Panc1 (cell line): ENCODE data around the gene TRIM15. TPM values are rescaled to one million over a fixed set of nuclear protein-coding genes. Genes with fewer than 3 reads are reported as not detected.

Experiments used
- ATAC-seq: fragments of 200-7000 bp; cut with Tn5 transposase; 2 replicates; pipeline ENCODE4 v1.9.1; 2020; ENCODE audit warnings: mild to moderate bottlenecking, moderate library complexity
- BruUV-seq: library from RNA; stranded (reverse); fragments of 400-500 nt; replicated peaks from 2 replicates; lab custom pipeline; 2021; lab: Mats Ljungman, UMichigan
- CTCF ChIA-PET: fragments of 300-600 bp; sonication (Branson Sonifier 250); formaldehyde crosslinking; loops from one replicate; lab custom pipeline; 2022; ENCODE audit warnings: antibody characterized with exemption; lab: Charles Lee
- POLR2A ChIA-PET: fragments of 300-600 bp; sonication (Branson Sonifier 250); formaldehyde crosslinking; loops from one replicate; lab custom pipeline; 2022; ENCODE audit warnings: antibody characterized with exemption; lab: Charles Lee
- DNase-seq: peaks from one replicate; pipeline ENCODE4 v3.0.0-alpha.2; 2010; ENCODE audit warnings: low read depth, low spot score
- H3K27ac ChIP-seq: 2 replicates; pipeline ENCODE4 v1.5.1; 2011; ENCODE audit warnings: mild to moderate bottlenecking, low read length, inconsistent platforms
- H3K27me3 ChIP-seq: fragments of 200-500 bp; sonication (Bioruptor generic); 2 replicates; pipeline ENCODE4 v1.6.0; 2014; ENCODE audit warnings: low read length, inconsistent platforms; ENCODE audit not compliant: control insufficient read depth, insufficient read depth
- H3K36me3 ChIP-seq: fragments of 200-500 bp; sonication (Bioruptor generic); 2 replicates; pipeline ENCODE4 v1.5.1; 2014; ENCODE audit warnings: inconsistent platforms, mild to moderate bottlenecking, low read length, moderate library complexity; ENCODE audit not compliant: control insufficient read depth, insufficient read depth
- H3K4me1 ChIP-seq: 2 replicates; pipeline ENCODE4 v1.5.1; 2011; ENCODE audit warnings: inconsistent platforms, mild to moderate bottlenecking, low read length, moderate library complexity; ENCODE audit not compliant: control insufficient read depth, insufficient read depth
- H3K4me3 ChIP-seq, 2 experiments: 2 replicates each; pipeline ENCODE4 v1.5.1; 2011 to 2012; ENCODE audit warnings: low read depth in 2 of 2, low read length in 2 of 2, mild to moderate bottlenecking in 2 of 2, inconsistent platforms in 1 of 2, moderate library complexity in 1 of 2
- H3K9me3 ChIP-seq: fragments of 200-500 bp; sonication (Bioruptor generic); 2 replicates; pipeline ENCODE4 v1.5.1; 2014; ENCODE audit warnings: low read depth, mild to moderate bottlenecking, inconsistent platforms, low read length, moderate library complexity; ENCODE audit not compliant: control insufficient read depth, insufficient read depth
- POLR2AphosphoS5 ChIP-seq: IDR thresholded peaks from 2 replicates; pipeline ENCODE4 v1.6.1; 2012; ENCODE audit warnings: mild to moderate bottlenecking, low read depth, low read length, moderate library complexity
- SIN3A ChIP-seq: IDR thresholded peaks from 2 replicates; pipeline ENCODE4 v1.6.1; 2012; ENCODE audit warnings: low read depth, mild to moderate bottlenecking, low read length, moderate library complexity, borderline replicate concordance; ENCODE audit not compliant: insufficient read depth
- TCF7L2 ChIP-seq: IDR thresholded peaks from 2 replicates; pipeline ENCODE4 v1.6.1; 2011; ENCODE audit warnings: mild to moderate bottlenecking, low read depth, low read length, inconsistent platforms
- in situ Hi-C: cut with HindIII; loops from 2 replicates; pipeline ENCODE4 v1.10.0; 2016; ENCODE audit warnings: low sequenced_read_pairs, low pct_unique_long_range_greater_than_20kb
- intact Hi-C: fragments of 100-400 bp; cut with micrococcal nuclease; formaldehyde crosslinking; loops from one replicate; pipeline ENCODE4 v1.10.0; 2022; ENCODE audit not compliant: unreplicated experiment
- total RNA-seq: library from RNA; stranded (reverse); gene quantifications from one replicate; pipeline ENCODE4 v1.2.1, GENCODE V29; 2021; ENCODE audit not compliant: unreplicated experiment
- TF ChIP-seq, protein P1 (sequence below), 2 experiments: IDR thresholded peaks; 2 replicates each; pipeline ENCODE4 v1.6.1; 2011 to 2012; ENCODE audit warnings: low read depth in 2 of 2, control low read depth in 1 of 2, low read length in 1 of 2, mild to moderate bottlenecking in 1 of 2, moderate library complexity in 1 of 2; ENCODE audit not compliant: insufficient read depth in 1 of 2
- TF ChIP-seq, protein P2 (sequence below): fragments of 450-650 bp; IDR thresholded peaks from 2 replicates; pipeline ENCODE4 v1.5.1; 2017; ENCODE audit warnings: mild to moderate bottlenecking

Gene TRIM15
- total RNA-seq, 1 experiment from 2014 or later = 0.13 TPM

DNA sequence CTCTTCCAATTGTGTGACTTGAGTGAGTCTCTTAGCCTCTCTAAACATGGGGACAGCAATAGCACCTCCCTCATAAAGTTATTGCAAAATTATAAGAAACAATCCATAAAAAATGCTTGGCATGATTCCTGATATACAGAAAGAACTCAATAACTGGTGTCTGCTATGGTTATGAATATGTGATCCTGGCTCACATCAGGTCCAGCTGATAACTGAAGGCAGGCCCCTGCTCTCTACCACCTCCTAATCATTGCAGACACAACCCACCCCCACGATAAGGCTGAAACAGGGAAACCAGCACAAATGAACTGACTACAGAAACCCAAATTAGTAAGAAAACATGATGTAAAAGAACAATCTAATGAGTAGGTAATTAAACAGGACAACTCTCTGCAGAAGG is 5.4 kb downstream of the TRIM15 start:
- intact Hi-C loops = no loop called here
- no peaks in the 10 kb centered on the region for H3K36me3 ChIP-seq
- H3K9me3 ChIP-seq = no peaks in the 10 kb centered on the region
- peaks cover 22% of the 10 kb centered on the region for H3K27me3 ChIP-seq
- no peak overlapping the region for H3K4me3 ChIP-seq
- BruUV-seq = no TSS peak
- ATAC-seq (no peak), DNase-seq (no peak)
- in situ Hi-C loops = no loop called here
- TF ChIP-seq SIN3A (no peak), TCF7L2 (no peak), POLR2AphosphoS5 (no peak)
- TF ChIP-seq, protein P1, sequence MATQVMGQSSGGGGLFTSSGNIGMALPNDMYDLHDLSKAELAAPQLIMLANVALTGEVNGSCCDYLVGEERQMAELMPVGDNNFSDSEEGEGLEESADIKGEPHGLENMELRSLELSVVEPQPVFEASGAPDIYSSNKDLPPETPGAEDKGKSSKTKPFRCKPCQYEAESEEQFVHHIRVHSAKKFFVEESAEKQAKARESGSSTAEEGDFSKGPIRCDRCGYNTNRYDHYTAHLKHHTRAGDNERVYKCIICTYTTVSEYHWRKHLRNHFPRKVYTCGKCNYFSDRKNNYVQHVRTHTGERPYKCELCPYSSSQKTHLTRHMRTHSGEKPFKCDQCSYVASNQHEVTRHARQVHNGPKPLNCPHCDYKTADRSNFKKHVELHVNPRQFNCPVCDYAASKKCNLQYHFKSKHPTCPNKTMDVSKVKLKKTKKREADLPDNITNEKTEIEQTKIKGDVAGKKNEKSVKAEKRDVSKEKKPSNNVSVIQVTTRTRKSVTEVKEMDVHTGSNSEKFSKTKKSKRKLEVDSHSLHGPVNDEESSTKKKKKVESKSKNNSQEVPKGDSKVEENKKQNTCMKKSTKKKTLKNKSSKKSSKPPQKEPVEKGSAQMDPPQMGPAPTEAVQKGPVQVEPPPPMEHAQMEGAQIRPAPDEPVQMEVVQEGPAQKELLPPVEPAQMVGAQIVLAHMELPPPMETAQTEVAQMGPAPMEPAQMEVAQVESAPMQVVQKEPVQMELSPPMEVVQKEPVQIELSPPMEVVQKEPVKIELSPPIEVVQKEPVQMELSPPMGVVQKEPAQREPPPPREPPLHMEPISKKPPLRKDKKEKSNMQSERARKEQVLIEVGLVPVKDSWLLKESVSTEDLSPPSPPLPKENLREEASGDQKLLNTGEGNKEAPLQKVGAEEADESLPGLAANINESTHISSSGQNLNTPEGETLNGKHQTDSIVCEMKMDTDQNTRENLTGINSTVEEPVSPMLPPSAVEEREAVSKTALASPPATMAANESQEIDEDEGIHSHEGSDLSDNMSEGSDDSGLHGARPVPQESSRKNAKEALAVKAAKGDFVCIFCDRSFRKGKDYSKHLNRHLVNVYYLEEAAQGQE (IDR thresholded peaks at IDR 0.05; ENCODE audit: insufficient read depth in 1 of 2, low read depth in 2 of 2, low read length in 1 of 2) = no peak
- TF ChIP-seq, protein P2, sequence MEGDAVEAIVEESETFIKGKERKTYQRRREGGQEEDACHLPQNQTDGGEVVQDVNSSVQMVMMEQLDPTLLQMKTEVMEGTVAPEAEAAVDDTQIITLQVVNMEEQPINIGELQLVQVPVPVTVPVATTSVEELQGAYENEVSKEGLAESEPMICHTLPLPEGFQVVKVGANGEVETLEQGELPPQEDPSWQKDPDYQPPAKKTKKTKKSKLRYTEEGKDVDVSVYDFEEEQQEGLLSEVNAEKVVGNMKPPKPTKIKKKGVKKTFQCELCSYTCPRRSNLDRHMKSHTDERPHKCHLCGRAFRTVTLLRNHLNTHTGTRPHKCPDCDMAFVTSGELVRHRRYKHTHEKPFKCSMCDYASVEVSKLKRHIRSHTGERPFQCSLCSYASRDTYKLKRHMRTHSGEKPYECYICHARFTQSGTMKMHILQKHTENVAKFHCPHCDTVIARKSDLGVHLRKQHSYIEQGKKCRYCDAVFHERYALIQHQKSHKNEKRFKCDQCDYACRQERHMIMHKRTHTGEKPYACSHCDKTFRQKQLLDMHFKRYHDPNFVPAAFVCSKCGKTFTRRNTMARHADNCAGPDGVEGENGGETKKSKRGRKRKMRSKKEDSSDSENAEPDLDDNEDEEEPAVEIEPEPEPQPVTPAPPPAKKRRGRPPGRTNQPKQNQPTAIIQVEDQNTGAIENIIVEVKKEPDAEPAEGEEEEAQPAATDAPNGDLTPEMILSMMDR = no peak
- ChIA-PET POLR2A (no interaction called here), CTCF (interaction anchor here (0.6 kb wide), 1 partner anchor 155 kb away, joined by 3 read pairs; no protein-coding TSS in a partner anchor)
- no peak overlapping the region for H3K27ac ChIP-seq
- no peaks in the 10 kb centered on the region for H3K4me1 ChIP-seq

DNA sequence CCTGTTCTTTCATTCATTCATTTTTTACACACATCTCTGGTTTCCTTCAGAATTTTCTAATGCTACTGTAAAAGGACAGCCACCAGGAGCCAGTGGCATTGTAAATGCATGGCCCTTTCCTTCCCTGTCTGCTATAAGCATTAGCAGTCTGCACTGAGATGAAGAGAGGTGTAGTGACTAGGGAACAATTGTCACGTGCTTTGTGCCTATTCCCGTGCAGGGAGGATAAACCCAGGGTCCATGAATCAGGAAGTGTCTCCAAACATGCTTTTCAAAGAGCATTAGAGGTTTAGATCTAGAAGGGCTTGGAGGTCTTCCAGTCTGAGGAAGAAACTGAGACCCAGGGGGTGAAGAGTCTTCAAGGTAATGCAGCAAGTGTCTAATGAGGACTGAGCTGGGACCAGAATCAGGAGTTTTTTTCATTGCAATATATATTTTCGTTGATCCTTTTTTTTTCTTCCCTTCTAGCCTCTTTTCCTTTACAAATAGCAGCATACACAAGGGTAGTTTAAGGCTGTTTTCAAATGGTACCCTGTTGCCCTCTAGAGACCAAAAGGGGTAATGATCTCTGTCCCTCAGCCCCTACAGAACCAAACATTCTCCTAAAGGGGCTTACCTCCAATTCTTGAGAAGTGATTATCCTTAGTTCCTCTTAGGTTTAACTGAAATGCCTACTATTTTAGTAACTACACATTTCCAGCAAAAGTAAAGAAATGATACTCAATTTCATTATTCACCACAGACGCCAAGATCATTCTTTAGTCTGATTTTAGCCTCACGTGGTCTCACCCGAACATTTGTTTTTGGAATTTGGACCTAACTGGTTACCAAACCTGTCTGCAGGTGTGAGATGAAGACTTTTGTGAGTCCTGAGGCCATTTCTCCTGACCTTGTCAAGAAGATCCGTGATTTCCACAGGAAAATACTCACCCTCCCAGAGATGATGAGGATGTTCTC is 6.6 kb downstream of the TRIM15 start:
- POLR2A ChIA-PET = no interaction called here
- TF ChIP-seq SIN3A (no peak), POLR2AphosphoS5 (no peak)
- TF ChIP-seq, protein P2 = peak; percentile 84
- TF ChIP-seq, protein P1 (IDR thresholded peaks at IDR 0.05; ENCODE audit: insufficient read depth in 1 of 2, low read depth in 2 of 2, low read length in 1 of 2) = no peak
- H3K9me3 ChIP-seq = no peaks in the 10 kb centered on the region
- CTCF ChIA-PET = interaction anchor here (0.6 kb wide), 1 partner anchor 66 kb away, joined by 3 read pairs; no protein-coding TSS in a partner anchor
- DNase-seq (peak; percentile 54), ATAC-seq (peak; percentile 95)
- H3K4me3 ChIP-seq = no peak overlapping the region
- in situ Hi-C loops = no loop called here
- H3K36me3 ChIP-seq = no peaks in the 10 kb centered on the region
- intact Hi-C loops = loop anchor here (2.0 kb wide), 1 partner anchor 67 kb away; no protein-coding TSS in a partner anchor
- peaks cover 20% of the 10 kb centered on the region for H3K27me3 ChIP-seq
- no TSS peak for BruUV-seq
- H3K27ac ChIP-seq = no peak overlapping the region
- H3K4me1 ChIP-seq = no peaks in the 10 kb centered on the region
